Neutrophil (primary cell): ENCODE data around the gene RAB7A.
A peak's percentile ranks its signal among the peaks of the same experiment; 100 is the strongest.
"Not testable (repeated sequence)": the region's sequence is repeated elsewhere in the genome, so short reads cannot be mapped to it uniquely, and the experiment has no call there.

Experiments used
- H3K27ac ChIP-seq: fragments of 200-600 bp; sonication (generic); 2 replicates; pipeline ENCODE4 v1.5.1; 2016; ENCODE audit warnings: mild to moderate bottlenecking, moderate library complexity
- H3K27me3 ChIP-seq: fragments of 200-600 bp; sonication (generic); 2 replicates; pipeline ENCODE4 v1.6.0; 2016; ENCODE audit warnings: mild to moderate bottlenecking
- H3K36me3 ChIP-seq: fragments of 200-600 bp; sonication (generic); 2 replicates; pipeline ENCODE4 v1.5.1; 2017
- H3K4me1 ChIP-seq, 2 experiments: fragments of 200-600 bp in 1 of 2; sonication (generic) in 1 of 2; 1 replicate in 1 of 2; 2 replicates in 1 of 2; pipeline versions ENCODE4 v1.5.1 to v1.6.1; 2013 to 2016; ENCODE audit warnings: low read depth in 1 of 2, low read length in 1 of 2, mild to moderate bottlenecking in 1 of 2, moderate library complexity in 1 of 2; ENCODE audit not compliant: control insufficient read depth in 1 of 2, insufficient read depth in 1 of 2
- H3K4me3 ChIP-seq, 2 experiments: fragments of 200-600 bp in 1 of 2; sonication (generic) in 1 of 2; 1 replicate in 1 of 2; 2 replicates in 1 of 2; pipeline ENCODE4 v1.5.1; 2013 to 2016; ENCODE audit warnings: low read depth in 1 of 2, low read length in 1 of 2, mild to moderate bottlenecking in 1 of 2, moderate library complexity in 1 of 2
- H3K9me3 ChIP-seq: fragments of 200-600 bp; sonication (generic); 2 replicates; pipeline ENCODE4 v1.5.1; 2016
- CTCF ChIP-seq: fragments of 200-600 bp; sonication (generic); IDR thresholded peaks from 2 replicates; pipeline ENCODE4 v1.5.1; 2016; ENCODE audit warnings: antibody characterized with exemption

The RAB7A gene

GRCh38 chr3:128767094-128767750 lies 41.2 kb downstream of the RAB7A start:
- H3K27me3 ChIP-seq, result no peaks in the 10 kb centered on the region
- peaks cover 59 to 65% of the 10 kb centered on the region in 2 experiments for H3K4me1 ChIP-seq
- H3K36me3 ChIP-seq, result peaks cover 11% of the 10 kb centered on the region
- H3K9me3 ChIP-seq, result no peaks in the 10 kb centered on the region
- peak overlapping the region; percentile 73 for H3K27ac ChIP-seq
- TF ChIP-seq CTCF, result no peak
- H3K4me3 ChIP-seq, result peak overlapping the region in 1 of 2 experiments; percentile 3

- Histone ChIP-seq H3K4me1 (peaks cover 51 to 59% of the 10 kb centered on the region in 2 experiments), H3K36me3 (peaks cover 11% of the 10 kb centered on the region), H3K27ac (peak overlapping the region; percentile 73), H3K27me3 (no peaks in the 10 kb centered on the region), H3K9me3 (no peaks in the 10 kb centered on the region), H3K4me3 (no peak overlapping the region)
- TF ChIP-seq CTCF, result no peak
These were observed 42.5 kb downstream of the RAB7A start for GRCh38 chr3:128768471-128768870.

GRCh38 chr3:128770387-128770786 lies 44.4 kb downstream of the RAB7A start:
- no peaks in the 10 kb centered on the region for H3K9me3 ChIP-seq
- TF ChIP-seq CTCF, result no peak
- peak overlapping the region; percentile 49 for H3K27ac ChIP-seq
- H3K4me1 ChIP-seq, result peaks cover 56 to 61% of the 10 kb centered on the region in 2 experiments
- H3K4me3 ChIP-seq, result no peak overlapping the region
- no peaks in the 10 kb centered on the region for H3K27me3 ChIP-seq
- no peaks in the 10 kb centered on the region for H3K36me3 ChIP-seq

GRCh38 chr3:128773189-128773588 lies 47.2 kb downstream of the RAB7A start:
- H3K27ac ChIP-seq, H3K4me3 ChIP-seq, H3K36me3 ChIP-seq, H3K9me3 ChIP-seq, H3K27me3 ChIP-seq: not testable (repeated sequence)
- peaks cover 56 to 66% of the 10 kb centered on the region in 2 experiments for H3K4me1 ChIP-seq

GRCh38 chr3:128773592-128773991 lies 47.6 kb downstream of the RAB7A start:
- H3K27ac ChIP-seq, H3K9me3 ChIP-seq, H3K36me3 ChIP-seq, H3K4me3 ChIP-seq, H3K27me3 ChIP-seq: not testable (repeated sequence)
- H3K4me1 ChIP-seq, result peaks cover 56 to 66% of the 10 kb centered on the region in 2 experiments

- Histone ChIP-seq H3K4me1 (peaks cover 53 to 70% of the 10 kb centered on the region in 2 experiments), H3K9me3 (no peaks in the 10 kb centered on the region), H3K36me3 (no peaks in the 10 kb centered on the region), H3K27me3 (no peaks in the 10 kb centered on the region), H3K4me3 (peak overlapping the region; percentile 10 to 14), H3K27ac (peak overlapping the region; percentile 80)
- no peak for TF ChIP-seq CTCF
These were observed 49.3 kb downstream of the RAB7A start for GRCh38 chr3:128775241-128775640.
